Stimulated activated CD4-positive, alpha-beta T cell treated with anti-CD3 and anti-CD28 coated beads, TNF-alpha, amount 100 ng/mL, for 4 hours (primary cell): ENCODE data around the gene SLC10A7.

Experiments
- DNase-seq, 3 experiments: peaks; one replicate each; pipeline ENCODE4 v3.0.0-alpha.2; 2020; ENCODE audit warnings: low read depth in 3 of 3

Gene SLC10A7

GRCh38 chr4:146495269-146495668 lies 26.5 kb downstream of the SLC10A7 start:
- DNase-seq: no peak

GRCh38 chr4:146494143-146494542 lies 27.6 kb downstream of the SLC10A7 start:
- DNase-seq: no peak

GRCh38 chr4:146490106-146490505 lies 31.6 kb downstream of the SLC10A7 start:
- DNase-seq: no peak

GRCh38 chr4:146488495-146489174 lies 33.1 kb downstream of the SLC10A7 start:
- no peak for DNase-seq

GRCh38 chr4:146486565-146486964 lies 35.2 kb downstream of the SLC10A7 start:
- DNase-seq: no peak

- DNase-seq: no peak
These were observed 35.8 kb downstream of the SLC10A7 start for GRCh38 chr4:146485968-146486367.

GRCh38 chr4:146482788-146483187 lies 39.0 kb downstream of the SLC10A7 start:
- no peak for DNase-seq

- DNase-seq: no peak
These were observed 40.5 kb downstream of the SLC10A7 start for GRCh38 chr4:146481246-146481645.

- DNase-seq: no peak
These were observed 43.7 kb downstream of the SLC10A7 start for GRCh38 chr4:146478009-146478408.

GRCh38 chr4:146477054-146477453 lies 44.7 kb downstream of the SLC10A7 start:
- no peak for DNase-seq

- DNase-seq: no peak
These were observed 49.3 kb downstream of the SLC10A7 start for GRCh38 chr4:146472404-146472803.

- no peak for DNase-seq
These were observed 51.1 kb downstream of the SLC10A7 start for GRCh38 chr4:146470604-146471003.

GRCh38 chr4:146469022-146469421 lies 52.7 kb downstream of the SLC10A7 start:
- DNase-seq: no peak

- no peak for DNase-seq
These were observed 56.1 kb downstream of the SLC10A7 start for GRCh38 chr4:146465628-146466027.

GRCh38 chr4:146462251-146462650 lies 59.5 kb downstream of the SLC10A7 start:
- no peak for DNase-seq

GRCh38 chr4:146458594-146458993 lies 63.1 kb downstream of the SLC10A7 start:
- no peak for DNase-seq

- DNase-seq: no peak
These were observed 65.1 kb downstream of the SLC10A7 start for GRCh38 chr4:146456681-146457080.

GRCh38 chr4:146453181-146453807 lies 68.4 kb downstream of the SLC10A7 start:
- no peak for DNase-seq

GRCh38 chr4:146450524-146450923 lies 71.2 kb downstream of the SLC10A7 start:
- no peak for DNase-seq

- no peak for DNase-seq
These were observed 75.2 kb downstream of the SLC10A7 start for GRCh38 chr4:146446555-146446954.

- DNase-seq: no peak
These were observed 76.3 kb downstream of the SLC10A7 start for GRCh38 chr4:146445198-146446150.

- DNase-seq: no peak
These were observed 78.2 kb downstream of the SLC10A7 start for GRCh38 chr4:146443525-146443924.
